H1 (cell line): ENCODE results near the gene ZC3H18. TPM values are rescaled to one million over a fixed set of nuclear protein-coding genes. Genes with fewer than 3 reads are reported as not detected.

Experiments used
- CTCF ChIA-PET: fragments of 300-600 bp; sonication (Branson Sonifier 250); formaldehyde crosslinking; loops from one replicate; lab custom pipeline; 2021; ENCODE audit not compliant: partially characterized antibody; lab: Charles Lee
- POLR2A ChIA-PET: fragments of 300-600 bp; sonication (Branson Sonifier 250); formaldehyde crosslinking; loops from one replicate; lab custom pipeline; 2021; ENCODE audit warnings: inconsistent platforms; ENCODE audit not compliant: partially characterized antibody; lab: Charles Lee
- DNase-seq, 2 experiments: peaks; one replicate each; pipeline versions ENCODE4 v3.0.0 to v3.0.0-alpha.2; 2010 to 2022; ENCODE audit warnings: low spot score in 2 of 2, low read depth in 1 of 2, mixed read lengths in 1 of 2
- FAIRE-seq: peaks from 2 replicates; lab custom pipeline; 2011; peaks lifted over from hg19 to GRCh38; lab: Jason Lieb, UNC
- H2AFZ ChIP-seq: 2 replicates; pipeline ENCODE4 v1.8.1; 2012; ENCODE audit warnings: low read length, inconsistent platforms
- H2AK5ac ChIP-seq: 2 replicates; pipeline ENCODE4 v1.6.1; 2013; ENCODE audit warnings: low read depth, low read length
- H2BK120ac ChIP-seq: replicated peaks from 2 replicates; pipeline ENCODE3; 2013; ENCODE audit warnings: low read depth, low read length, inconsistent platforms
- H2BK12ac ChIP-seq: 2 replicates; pipeline ENCODE4 v1.6.1; 2013; ENCODE audit warnings: low read depth, low read length
- H2BK15ac ChIP-seq: 2 replicates; pipeline ENCODE4 v1.6.1; 2013; ENCODE audit warnings: low read length
- H2BK20ac ChIP-seq: 2 replicates; pipeline ENCODE4 v1.6.1; 2013; ENCODE audit warnings: low read length
- H2BK5ac ChIP-seq: 2 replicates; pipeline ENCODE4 v1.6.1; 2013; ENCODE audit warnings: low read depth, low read length
- H3K14ac ChIP-seq: 2 replicates; pipeline ENCODE4 v1.6.1; 2013; ENCODE audit warnings: inconsistent platforms; ENCODE audit not compliant: insufficient read length
- H3K18ac ChIP-seq: 2 replicates; pipeline ENCODE4 v1.6.1; 2013; ENCODE audit warnings: low read length; ENCODE audit errors: extremely low read depth
- H3K23ac ChIP-seq: 2 replicates; pipeline ENCODE4 v1.6.1; 2013; ENCODE audit warnings: inconsistent platforms; ENCODE audit not compliant: insufficient read length
- H3K23me2 ChIP-seq: 2 replicates; pipeline ENCODE4 v1.6.1; 2013; ENCODE audit warnings: low read depth, low read length
- H3K27ac ChIP-seq: 2 replicates; pipeline ENCODE4 v1.6.1; 2011; ENCODE audit warnings: low read depth, low read length, inconsistent platforms
- H3K27me3 ChIP-seq, 4 experiments: replicated peaks in 1 of 4; 1 replicate in 1 of 4; 2 replicates in 3 of 4; pipeline versions ENCODE4 v1.6.1 to v1.8.1; 2011 to 2013; ENCODE audit warnings: low read length in 3 of 4, mild to moderate bottlenecking in 3 of 4, inconsistent platforms in 2 of 4, mixed read lengths in 2 of 4, moderate library complexity in 1 of 4; ENCODE audit not compliant: control insufficient read depth in 3 of 4, insufficient read depth in 3 of 4; ENCODE audit errors: extremely low read depth in 1 of 4
- H3K36me3 ChIP-seq, 4 experiments: 2 replicates each; pipeline versions ENCODE4 v1.6.1 to v1.8.1; 2011 to 2013; ENCODE audit warnings: mild to moderate bottlenecking in 4 of 4, low read length in 3 of 4, moderate library complexity in 2 of 4, control low read depth in 1 of 4, inconsistent platforms in 1 of 4; ENCODE audit not compliant: insufficient read depth in 4 of 4, control insufficient read depth in 2 of 4
- H3K4ac ChIP-seq: replicated peaks from 2 replicates; pipeline ENCODE3; 2013; ENCODE audit warnings: low read length, low read depth, mixed read lengths, inconsistent platforms; ENCODE audit not compliant: insufficient read length
- H3K4me1 ChIP-seq, 4 experiments: replicated peaks in 1 of 4; 1 replicate in 1 of 4; 2 replicates in 3 of 4; pipeline versions ENCODE4 v1.6.1 to v1.8.1; 2011 to 2013; ENCODE audit warnings: low read length in 3 of 4, inconsistent platforms in 2 of 4, mixed read lengths in 1 of 4; ENCODE audit not compliant: insufficient read depth in 4 of 4, control insufficient read depth in 3 of 4
- H3K4me2 ChIP-seq, 2 experiments: 2 replicates each; pipeline versions ENCODE4 v1.6.1 to v1.8.1; 2011 to 2013; ENCODE audit warnings: low read depth in 2 of 2, low read length in 2 of 2, control low read depth in 1 of 2, inconsistent platforms in 1 of 2, mild to moderate bottlenecking in 1 of 2; ENCODE audit not compliant: insufficient read depth in 1 of 2
- H3K4me3 ChIP-seq, 4 experiments: fragments of 200-600, 300-600 bp in 1 of 4; sonication (generic), shearing (Covaris generic), sonication (Bioruptor Twin) in 1 of 4; 2 replicates each; pipeline versions ENCODE4 v1.5.1 to v1.8.1; 2011 to 2016; ENCODE audit warnings: low read length in 4 of 4, low read depth in 3 of 4, control low read depth in 2 of 4, inconsistent platforms in 2 of 4, mild to moderate bottlenecking in 2 of 4, mixed read lengths in 1 of 4, moderate library complexity in 1 of 4; ENCODE audit not compliant: insufficient read depth in 2 of 4; ENCODE audit errors: extremely low read depth in 1 of 4
- H3K56ac ChIP-seq: replicated peaks from 2 replicates; pipeline ENCODE3; 2013; ENCODE audit warnings: low read depth, mild to moderate bottlenecking, mixed read lengths, low read length, inconsistent platforms; ENCODE audit not compliant: insufficient read length
- H3K79me1 ChIP-seq: 2 replicates; pipeline ENCODE4 v1.6.1; 2013; ENCODE audit warnings: low read depth, low read length, control low read depth
- H3K79me2 ChIP-seq, 2 experiments: 2 replicates each; pipeline versions ENCODE4 v1.6.1 to v1.8.1; 2012 to 2013; ENCODE audit warnings: low read length in 2 of 2, mild to moderate bottlenecking in 2 of 2, inconsistent platforms in 1 of 2; ENCODE audit not compliant: insufficient read depth in 2 of 2, control insufficient read depth in 1 of 2
- H3K9ac ChIP-seq, 4 experiments: replicated peaks in 1 of 4; 1 replicate in 1 of 4; 2 replicates in 3 of 4; pipeline versions ENCODE4 v1.6.1 to v1.8.1; 2011 to 2013; ENCODE audit warnings: low read depth in 3 of 4, low read length in 3 of 4, control low read depth in 2 of 4, mild to moderate bottlenecking in 2 of 4, moderate library complexity in 2 of 4, inconsistent platforms in 1 of 4; ENCODE audit errors: extremely low read depth in 1 of 4
- H3K9me3 ChIP-seq, 2 experiments: 2 replicates each; pipeline versions ENCODE4 v1.6.1 to v1.8.1; 2012 to 2013; ENCODE audit warnings: mild to moderate bottlenecking in 2 of 2, moderate library complexity in 2 of 2, control low read depth in 1 of 2, inconsistent platforms in 1 of 2, low read depth in 1 of 2, low read length in 1 of 2, mixed read lengths in 1 of 2; ENCODE audit not compliant: insufficient read depth in 2 of 2
- H4K20me1 ChIP-seq, 2 experiments: replicated peaks in 1 of 2; 2 replicates each; pipeline versions ENCODE3 to v1.8.1; 2011 to 2013; ENCODE audit warnings: inconsistent platforms in 2 of 2, low read length in 2 of 2, mild to moderate bottlenecking in 1 of 2; ENCODE audit not compliant: insufficient read depth in 2 of 2, control insufficient read depth in 1 of 2
- H4K5ac ChIP-seq: 2 replicates; pipeline ENCODE4 v1.6.1; 2013; ENCODE audit warnings: low read length, low read depth, mixed read lengths, inconsistent platforms; ENCODE audit not compliant: insufficient read length
- H4K8ac ChIP-seq: 2 replicates; pipeline ENCODE4 v1.8.0; 2013; ENCODE audit warnings: mild to moderate bottlenecking, moderate library complexity, low read length, inconsistent platforms; ENCODE audit not compliant: insufficient read depth; ENCODE audit errors: extremely low read depth
- H4K91ac ChIP-seq: replicated peaks from 2 replicates; pipeline ENCODE3; 2013; ENCODE audit warnings: low read length, mixed read lengths, inconsistent platforms; ENCODE audit not compliant: insufficient read length
- BCL11A ChIP-seq, 2 experiments: IDR thresholded peaks; one replicate each; pipeline ENCODE4 v1.6.1; 2011; ENCODE audit warnings: low read depth in 2 of 2, low read length in 2 of 2, mild to moderate bottlenecking in 2 of 2
- SIRT6 ChIP-seq: IDR thresholded peaks from one replicate; pipeline ENCODE4 v1.7.1; 2012; ENCODE audit warnings: low read length, inconsistent platforms
- TBP ChIP-seq: IDR thresholded peaks from 2 replicates; pipeline ENCODE4 v1.6.1; 2011; ENCODE audit warnings: low read depth, low read length, improper control_type of control experiment
- ZNF274 ChIP-seq: IDR thresholded peaks from 2 replicates; pipeline ENCODE4 v1.7.0; 2012; ENCODE audit warnings: low read length, borderline replicate concordance; ENCODE audit errors: extremely low read depth
- WGBS, 2 experiments: shearing (Covaris generic) in 1 of 2; methylation state at CpG; one replicate each; pipeline versions ENCODE4 v1.1.6 to v1.1.7; 2013 to 2015; ENCODE audit warnings: low lambda C conversion rate in 2 of 2, mixed read lengths in 2 of 2, inconsistent platforms in 1 of 2, low coverage in 1 of 2, missing lambda C conversion rate in 1 of 2; ENCODE audit not compliant: insufficient replicate concordance in 2 of 2, insufficient coverage in 1 of 2, insufficient read length in 1 of 2; ENCODE audit errors: extremely low coverage in 1 of 2, missing lambda C conversion rate in 1 of 2; 5-methylcytosine and 5-hydroxymethylcytosine counted together
- polyA plus RNA-seq, 7 experiments: library from polyadenylated mRNA; depleted of rRNA in 3 of 7; stranded (reverse) in 5 of 7; unstranded in 2 of 7; fragments of >200 nt in 5 of 7; fragments of 200-250 nt in 2 of 7; gene quantifications; 1 replicate in 5 of 7; 2 replicates in 1 of 7; 4 replicates in 1 of 7; pipeline versions ENCODE4 v1.2.1 to v1.2.3, GENCODE V29; 2011 to 2013; ENCODE audit warnings: missing spikeins in 2 of 7, mixed read lengths in 2 of 7
- total RNA-seq: library from RNA; stranded (reverse); fragmentation: NEBNext Ultra II Directional; extraction: Animal tissue kit (Norgen Biotek cat#: 25700); gene quantifications from 2 replicates; pipeline ENCODE4 v1.2.1, GENCODE V29; 2021
- TF ChIP-seq, protein P1 (sequence below): IDR thresholded peaks from 2 replicates; pipeline ENCODE4 v1.6.1; 2011; ENCODE audit warnings: low read depth, mild to moderate bottlenecking, low read length; ENCODE audit not compliant: insufficient read depth

Gene ZC3H18
- total and polyA plus RNA-seq, 2 of the 8 experiments (the other 6 are each of a cell fraction or from before 2014, with no cell fraction given), result 12.1 to 73.2 TPM

DNA sequence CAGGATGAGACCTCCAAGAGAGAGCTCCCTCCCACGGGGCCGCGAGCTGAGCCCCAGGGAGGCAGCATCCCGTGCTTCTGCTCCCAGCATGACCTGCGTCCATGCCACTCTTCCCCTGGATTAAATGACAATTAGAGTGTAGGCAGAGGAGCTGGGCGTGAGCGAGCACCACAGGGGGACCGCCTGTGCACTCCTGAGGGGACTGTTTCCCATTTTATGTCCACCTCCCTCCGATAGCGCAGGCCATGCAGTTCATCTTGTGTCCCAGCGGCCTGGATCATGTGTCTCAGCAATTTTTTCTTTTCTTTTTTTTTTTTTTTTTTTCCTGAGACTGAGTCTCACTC lies 62.4 kb downstream of the ZC3H18 start:
- H3K14ac ChIP-seq, result no peak overlapping the region
- WGBS, 2 experiments, result 94% methylated on average over 8 of the region's 11 CpGs; no CpG with 5 or more reads in 1 of the 2 experiments
- H2BK5ac ChIP-seq, result no peak overlapping the region
- H3K4me1 ChIP-seq, result peaks cover 0 to 27% (median 12%) of the 10 kb centered on the region in 4 experiments; a peak in 6 of 7 replicates
- FAIRE-seq (no peak), DNase-seq (no peak)
- no peak overlapping the region; the same call in 1 of the 2 replicates for H4K8ac ChIP-seq
- POLR2A ChIA-PET, result interaction anchor here (0.8 to 2.0 kb wide), 5 partner anchors 9 to 30 kb away, joined by 3 to 6 read pairs (median 3); no protein-coding TSS in a partner anchor
- no peaks in the 10 kb centered on the region; the same call in 1 of the 2 replicates for H3K79me1 ChIP-seq
- peaks cover 8% of the 10 kb centered on the region for H3K23me2 ChIP-seq
- no peak overlapping the region for H2BK12ac ChIP-seq
- H3K9me3 ChIP-seq, result no peaks in the 10 kb centered on the region
- no peaks in the 10 kb centered on the region for H3K79me2 ChIP-seq
- peaks cover 0 to 4% (median 0%) of the 10 kb centered on the region in 4 experiments; a peak in 2 of 7 replicates for H3K27me3 ChIP-seq
- H2BK20ac ChIP-seq, result no peak overlapping the region
- no peak overlapping the region for H3K56ac ChIP-seq
- H3K4me2 ChIP-seq, result no peak overlapping the region
- no peak overlapping the region for H2BK15ac ChIP-seq
- no peak overlapping the region for H3K23ac ChIP-seq
- no peak overlapping the region for H2BK120ac ChIP-seq
- H3K4ac ChIP-seq, result no peak overlapping the region
- TF ChIP-seq, protein P1, sequence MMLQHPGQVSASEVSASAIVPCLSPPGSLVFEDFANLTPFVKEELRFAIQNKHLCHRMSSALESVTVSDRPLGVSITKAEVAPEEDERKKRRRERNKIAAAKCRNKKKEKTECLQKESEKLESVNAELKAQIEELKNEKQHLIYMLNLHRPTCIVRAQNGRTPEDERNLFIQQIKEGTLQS, result no peak
- no peak for TF ChIP-seq TBP
- TF ChIP-seq ZNF274, result no peak
- no peak for TF ChIP-seq SIRT6
- no peak for TF ChIP-seq BCL11A (IDR thresholded peaks at IDR 0.05; ENCODE audit: low read depth in 2 of 2, low read length in 2 of 2)
- TF ChIP-seq, all 59 proteins: peak for 0
- H4K5ac ChIP-seq, result no peak overlapping the region
- H3K9ac ChIP-seq, result no peak overlapping the region
- no peak overlapping the region for H2AK5ac ChIP-seq
- H3K27ac ChIP-seq, result no peak overlapping the region
- CTCF ChIA-PET, result interaction anchor here (0.7 to 11.2 kb wide), 21 partner anchors 8 to 224 kb away, joined by 3 to 89 read pairs (median 5); partner anchors contain the start of genes CYBA, GALNS and TRAPPC2L
- H3K36me3 ChIP-seq, result peaks cover 4 to 20% (median 11%) of the 10 kb centered on the region in 4 experiments; a peak in 5 of 8 replicates
- no peak overlapping the region for H4K91ac ChIP-seq
- H3K18ac ChIP-seq, result no peak overlapping the region
- no peak overlapping the region for H3K4me3 ChIP-seq
- no peak overlapping the region for H2AFZ ChIP-seq
- H4K20me1 ChIP-seq, result peaks cover 2 to 5% of the 10 kb centered on the region in 2 experiments
